ENCODE measurements around the gene OSGEPL1.
"Not testable (repeated sequence)": the region's sequence is repeated elsewhere in the genome, so short reads cannot be mapped to it uniquely, and the experiment has no call there.

Gene OSGEPL1, protein sequence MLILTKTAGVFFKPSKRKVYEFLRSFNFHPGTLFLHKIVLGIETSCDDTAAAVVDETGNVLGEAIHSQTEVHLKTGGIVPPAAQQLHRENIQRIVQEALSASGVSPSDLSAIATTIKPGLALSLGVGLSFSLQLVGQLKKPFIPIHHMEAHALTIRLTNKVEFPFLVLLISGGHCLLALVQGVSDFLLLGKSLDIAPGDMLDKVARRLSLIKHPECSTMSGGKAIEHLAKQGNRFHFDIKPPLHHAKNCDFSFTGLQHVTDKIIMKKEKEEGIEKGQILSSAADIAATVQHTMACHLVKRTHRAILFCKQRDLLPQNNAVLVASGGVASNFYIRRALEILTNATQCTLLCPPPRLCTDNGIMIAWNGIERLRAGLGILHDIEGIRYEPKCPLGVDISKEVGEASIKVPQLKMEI

DNA sequence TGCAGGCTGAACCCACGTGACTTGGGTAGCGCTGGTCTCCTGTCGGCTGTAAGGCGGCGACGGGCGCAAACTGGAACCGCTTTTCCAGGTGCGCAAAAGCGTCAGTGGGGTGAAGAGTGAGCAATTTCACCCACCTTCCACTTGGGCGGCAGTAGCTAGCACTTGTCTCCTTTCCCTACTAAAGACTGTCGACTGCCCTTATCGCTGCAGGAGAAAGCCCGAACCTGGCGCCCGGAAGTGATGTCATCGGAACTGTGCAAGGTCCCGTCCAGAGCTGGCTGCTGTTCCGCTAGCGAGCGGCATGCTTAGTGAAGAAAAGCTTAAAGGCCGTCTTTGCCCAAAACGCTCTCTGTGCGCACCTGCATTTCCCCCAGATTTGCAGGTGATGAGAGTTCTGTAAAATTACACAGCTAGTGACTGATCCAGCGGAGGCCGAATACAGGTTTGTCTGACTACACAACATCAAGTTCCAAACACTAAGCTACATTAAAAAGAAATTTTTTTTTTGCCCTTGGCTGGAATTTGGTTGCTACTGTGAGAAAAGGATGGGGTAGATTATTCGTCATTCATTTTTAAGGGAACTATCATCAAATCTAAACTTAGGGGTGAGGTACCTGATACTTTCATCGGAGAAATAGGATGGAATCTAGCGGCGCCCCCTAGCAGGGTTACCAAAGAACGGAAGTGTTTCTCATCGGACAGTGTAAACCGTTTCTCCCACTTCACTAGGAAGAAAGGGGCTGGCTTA lies at the start of gene OSGEPL1:
Gene OSGEPL1 (minus strand): TSS at position 242 of the 748 bp plus-strand sequence. CDS start 1,152 bp downstream, outside the sequence.
- DNase-seq: peak; percentile 92

DNA sequence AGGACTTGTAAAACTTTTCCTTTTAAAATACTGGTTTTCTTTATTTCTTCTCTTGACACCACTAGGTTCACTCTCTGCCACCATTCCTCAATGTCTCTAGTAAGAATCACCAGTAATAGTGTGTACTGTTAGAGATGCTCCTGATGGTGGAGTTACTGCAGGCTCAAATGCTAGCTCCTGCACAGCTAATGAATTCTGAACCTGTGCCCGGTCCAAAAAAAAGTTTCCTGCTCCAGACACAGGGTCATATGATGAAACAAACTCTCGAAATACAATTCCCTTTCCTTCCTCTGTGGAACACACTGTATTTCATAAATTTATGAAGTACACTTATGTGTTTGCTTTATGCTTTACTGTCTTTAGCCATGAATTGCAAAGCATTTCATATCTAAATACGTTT lies 40.8 kb upstream of the OSGEPL1 start:
- no peak for DNase-seq

DNA sequence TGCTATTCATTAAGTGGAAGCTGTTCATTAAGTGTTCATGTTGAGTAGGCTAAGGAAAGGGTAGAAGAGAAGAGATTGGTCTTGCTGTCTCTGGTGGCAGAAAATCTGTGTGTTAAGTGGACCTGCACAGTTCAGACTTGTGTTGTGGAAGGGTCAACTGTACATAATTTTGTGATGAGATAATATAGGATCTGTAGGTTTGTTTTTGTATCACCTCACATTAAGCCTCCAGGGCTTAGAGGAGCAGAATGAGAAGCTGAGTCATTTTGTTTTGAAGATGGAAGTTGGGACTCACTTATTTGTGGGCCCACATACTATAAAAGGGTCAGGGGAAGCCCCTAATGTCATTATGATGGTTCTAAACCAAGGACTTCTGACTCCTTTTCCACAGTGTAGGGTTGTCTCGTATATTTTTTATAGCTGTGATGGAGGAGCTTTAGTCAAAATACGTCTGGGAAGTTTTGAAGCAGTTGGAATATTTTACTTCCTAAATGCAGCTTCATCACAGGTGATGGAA lies 39.9 kb upstream of the OSGEPL1 start:
- DNase-seq: no peak

DNA sequence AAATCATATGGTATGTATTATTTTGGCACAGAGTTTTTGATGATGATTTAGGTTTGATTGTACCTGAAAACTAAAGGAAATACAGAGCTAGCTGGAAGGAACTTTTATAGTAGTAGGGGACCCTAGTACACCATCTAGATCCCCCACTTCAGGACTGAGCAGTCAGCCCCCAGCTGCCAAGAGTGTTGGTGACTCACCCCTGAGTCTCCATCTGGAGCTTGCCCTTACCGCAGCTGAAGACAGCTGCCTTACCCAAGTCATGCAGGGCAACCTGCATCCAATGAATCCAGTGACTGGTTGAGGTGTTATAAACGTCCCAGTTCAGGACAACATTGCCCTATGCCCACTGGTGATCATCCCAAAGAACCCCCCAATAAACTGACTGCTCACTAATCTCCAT lies 36.9 kb upstream of the OSGEPL1 start:
- no peak for DNase-seq

DNA sequence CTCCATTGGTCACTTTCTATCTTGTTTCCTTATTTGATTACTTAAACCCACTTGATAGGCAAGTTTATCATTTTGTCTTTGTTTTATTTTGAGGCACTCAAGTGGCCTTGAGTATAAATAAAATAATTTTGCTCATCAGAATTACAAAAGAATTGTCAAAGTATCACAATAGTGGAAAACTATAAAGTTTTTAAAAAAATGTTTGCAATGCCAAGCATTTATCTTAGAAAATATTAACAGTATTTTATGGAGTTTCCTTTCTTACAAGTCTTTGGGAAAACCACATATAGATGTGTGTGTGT lies 36.4 kb upstream of the OSGEPL1 start:
- no peak for DNase-seq

DNA sequence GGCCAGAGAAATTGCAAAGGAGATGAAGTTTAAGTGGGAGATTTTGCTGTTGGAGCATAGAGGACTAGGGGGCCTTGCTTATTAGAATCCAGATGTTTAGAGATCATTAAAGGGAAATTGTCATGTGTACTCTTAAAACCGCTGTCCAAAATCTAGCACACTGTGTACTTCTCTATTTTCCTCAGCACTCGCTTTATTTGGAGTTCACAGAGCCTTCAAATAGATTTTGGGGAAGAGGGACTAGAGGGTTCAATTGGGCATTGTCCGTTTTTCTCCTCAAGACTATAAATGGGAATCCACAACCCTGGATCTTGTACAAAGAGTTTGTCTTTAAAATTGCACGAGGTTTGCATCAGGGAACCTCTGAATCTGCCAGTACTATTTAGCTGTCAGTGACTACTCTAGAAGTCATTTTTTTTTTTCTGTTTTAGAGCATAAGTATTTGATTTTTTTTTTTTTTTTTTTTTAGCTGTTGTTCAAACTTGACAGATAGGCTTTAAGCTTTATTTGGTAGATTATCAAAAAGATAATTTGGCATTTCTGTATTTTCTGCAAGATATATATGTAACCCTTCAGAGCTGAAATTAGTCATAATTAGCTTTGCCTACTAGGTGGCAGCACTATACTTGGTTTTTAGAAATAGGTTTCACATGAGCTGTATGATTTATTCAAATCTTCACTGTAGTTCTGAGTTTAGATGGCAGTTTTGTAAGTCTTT lies 35.9 kb upstream of the OSGEPL1 start:
- DNase-seq: peak; percentile 4

DNA sequence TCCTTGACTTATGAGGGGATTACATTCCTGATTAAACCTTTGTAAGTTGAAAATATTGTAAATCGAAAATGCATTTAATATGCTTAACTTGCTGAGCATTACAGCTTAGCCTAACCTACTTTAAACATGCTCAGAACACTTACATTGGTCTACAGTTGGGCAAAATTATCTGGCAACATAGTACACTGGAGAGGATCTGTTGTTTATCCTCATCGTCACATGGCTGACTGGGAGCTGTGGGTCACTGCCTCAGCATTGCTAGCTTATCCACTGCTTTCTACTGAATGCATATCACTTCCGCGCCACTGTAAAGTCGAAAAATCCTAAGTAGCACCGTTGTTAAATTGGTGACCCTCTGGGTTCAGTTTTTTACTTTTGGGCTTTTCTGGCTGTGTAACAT lies 35.3 kb upstream of the OSGEPL1 start:
- DNase-seq: no peak

DNA sequence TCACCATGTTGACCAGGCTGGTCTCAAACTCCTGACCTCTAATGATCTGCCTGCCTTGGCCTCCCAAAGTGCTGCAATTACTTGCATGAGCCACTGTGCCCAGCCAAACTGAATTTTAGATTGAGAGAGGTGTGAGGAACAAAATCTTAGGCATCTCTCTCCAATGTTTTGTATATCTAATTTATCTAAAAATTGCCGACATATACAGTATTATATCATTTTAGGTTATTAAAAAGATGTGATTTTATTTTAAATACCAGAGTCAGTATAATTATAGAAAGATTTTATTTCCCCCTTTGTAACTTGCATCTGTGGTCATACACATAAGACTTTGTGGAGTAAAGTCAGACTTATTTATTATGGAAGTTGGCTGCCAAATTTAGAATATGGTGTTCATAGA lies 31.7 kb upstream of the OSGEPL1 start:
- DNase-seq: no peak

DNA sequence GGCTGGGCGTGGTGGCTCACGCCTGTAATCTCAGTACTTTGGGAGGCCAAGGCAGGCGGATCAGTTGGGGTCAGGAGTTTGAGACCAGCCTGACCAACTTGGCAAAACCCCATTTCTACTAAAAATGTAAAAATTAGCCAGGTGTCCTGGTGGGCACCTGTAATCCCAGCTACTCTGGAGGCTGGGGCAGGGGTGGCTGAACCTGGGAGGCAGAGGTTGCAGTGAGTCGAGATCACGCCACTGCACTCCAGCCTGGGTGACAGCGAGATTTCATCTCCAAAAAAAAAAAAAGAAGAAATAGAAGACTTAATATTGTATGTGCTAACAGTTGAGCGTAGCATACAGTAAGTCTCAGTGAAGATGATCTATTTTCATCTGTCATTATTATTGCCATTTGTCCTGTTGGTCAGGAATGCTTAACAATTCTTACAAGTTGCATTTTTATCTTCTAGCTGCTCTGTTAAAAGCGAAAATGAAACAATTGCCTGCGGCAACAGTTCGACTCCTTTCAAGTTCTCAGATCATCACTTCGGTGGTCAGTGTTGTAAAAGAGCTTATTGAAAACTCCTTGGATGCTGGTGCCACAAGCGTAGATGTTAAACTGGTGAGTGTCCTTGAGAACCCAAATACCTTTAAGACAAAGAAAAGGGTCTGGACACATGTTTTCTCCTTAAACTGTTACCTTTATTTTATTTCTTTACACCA lies 28.9 kb upstream of the OSGEPL1 start:
- no peak for DNase-seq

DNA sequence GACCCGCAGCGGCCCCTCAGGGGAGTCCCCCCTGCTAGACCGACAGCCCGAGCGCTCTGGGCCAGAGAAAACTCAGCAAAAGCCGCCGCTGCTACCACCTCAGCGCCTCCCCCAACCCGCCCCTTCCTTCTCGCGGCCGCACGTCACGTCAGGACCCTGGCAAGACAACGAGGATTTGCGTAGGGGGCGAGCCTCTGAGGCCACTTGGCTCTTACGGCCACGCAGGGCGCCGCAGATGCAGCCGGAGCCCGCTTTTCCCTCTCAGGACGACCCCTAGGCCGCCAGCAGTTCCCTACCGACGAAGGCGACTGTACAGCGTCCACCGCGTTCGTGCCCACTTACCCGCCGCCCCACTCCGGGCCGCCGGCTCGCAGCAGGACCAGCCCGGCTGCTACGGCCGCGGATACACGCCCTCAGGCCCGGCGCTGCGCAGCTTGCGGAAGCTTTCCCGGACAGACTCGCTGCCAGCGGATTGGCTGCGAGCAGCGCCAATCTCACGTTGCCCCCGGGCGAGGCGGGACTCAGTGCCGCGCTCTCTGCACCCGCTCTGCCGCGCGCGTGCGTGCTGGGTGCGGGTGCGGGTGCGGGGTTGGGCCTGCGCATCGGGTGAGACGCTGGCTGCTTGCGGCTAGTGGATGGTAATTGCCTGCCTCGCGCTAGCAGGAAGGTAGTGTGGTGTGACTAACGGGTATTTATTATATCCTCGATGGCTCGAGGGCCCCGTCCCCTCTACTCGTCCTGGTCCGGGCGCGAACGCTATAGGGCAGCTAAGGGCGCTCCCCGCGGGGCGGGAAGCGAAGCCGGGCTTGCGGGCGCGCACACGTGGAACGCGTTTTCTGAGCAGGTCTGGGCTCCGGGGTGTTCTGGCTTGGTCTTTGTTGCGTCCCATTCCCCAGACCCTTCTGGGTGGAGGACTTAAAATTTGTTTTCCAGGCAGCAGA lies 21.6 kb upstream of the OSGEPL1 start, which contains the start of the genes ORMDL1 and PMS1:
Gene ORMDL1 (minus strand): TSS at position 413 of the 941 bp plus-strand sequence. CDS start 1,744 bp downstream, outside the sequence.
Gene PMS1 (plus strand): TSS at position 524 of the 941 bp plus-strand sequence. CDS start 7,360 bp downstream, outside the sequence.
- peak; percentile 91 for DNase-seq

DNA sequence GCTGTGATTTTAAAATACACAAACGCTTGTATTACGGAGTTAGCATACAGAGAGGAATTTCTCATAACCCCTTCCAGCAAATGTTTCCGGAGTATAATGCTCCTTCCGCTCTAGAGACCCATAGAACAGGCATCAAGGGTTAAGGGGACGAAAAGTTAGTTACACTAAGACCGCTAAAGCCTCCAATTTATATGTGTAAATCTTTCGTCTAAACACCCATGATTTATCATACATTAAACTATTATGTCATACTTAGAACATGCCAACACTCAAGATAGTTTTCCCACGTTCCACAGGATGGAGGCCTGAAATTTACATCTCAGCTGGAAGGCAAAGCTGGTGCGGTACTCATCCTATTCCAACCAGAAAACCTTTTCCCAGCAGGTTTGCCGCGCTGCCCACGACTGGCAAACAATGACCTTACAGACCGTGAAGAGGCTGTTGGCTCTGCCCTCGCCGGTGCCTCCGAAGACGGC lies 20.9 kb upstream of the OSGEPL1 start:
- peak; percentile 24 for DNase-seq

DNA sequence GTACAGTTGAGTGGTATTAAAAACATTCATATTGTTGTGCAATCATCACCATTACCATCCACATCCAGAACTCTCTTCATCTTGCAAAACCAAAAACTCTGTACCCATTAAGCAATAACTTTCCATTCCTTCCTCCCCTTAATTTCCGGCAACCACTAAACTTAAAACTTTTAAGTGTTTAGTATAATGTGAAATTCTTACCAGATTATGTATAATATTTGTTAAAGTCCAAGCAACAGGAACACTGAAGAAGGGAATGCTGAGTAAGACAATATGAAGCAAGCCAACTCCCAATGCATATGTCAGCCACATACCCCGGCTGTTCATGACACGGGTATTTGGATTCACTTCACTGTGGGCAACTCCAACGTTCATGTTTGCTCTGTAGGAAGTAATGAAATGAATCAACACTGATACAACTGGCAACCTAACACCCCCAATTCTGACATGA lies 19.7 kb upstream of the OSGEPL1 start:
- no peak for DNase-seq

DNA sequence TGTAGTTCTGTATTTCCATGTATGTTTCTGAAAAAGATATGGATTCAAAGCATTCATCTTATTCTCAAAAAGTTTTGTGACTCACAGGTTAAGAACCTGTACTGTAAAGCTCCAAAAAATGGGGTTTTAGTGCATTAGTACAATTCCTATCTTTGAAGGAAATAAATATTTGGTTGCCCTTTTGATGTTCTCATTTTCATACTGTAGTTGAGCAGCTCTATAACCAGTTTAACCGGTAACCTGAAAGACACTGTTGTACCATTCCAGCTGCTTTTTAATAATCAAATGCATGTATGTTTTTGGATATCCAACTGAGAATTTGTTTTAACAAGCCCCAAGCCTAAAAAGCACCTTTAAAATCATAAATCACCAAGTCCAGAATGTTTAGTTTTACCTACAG lies 9.6 kb upstream of the OSGEPL1 start:
- DNase-seq: no peak

DNA sequence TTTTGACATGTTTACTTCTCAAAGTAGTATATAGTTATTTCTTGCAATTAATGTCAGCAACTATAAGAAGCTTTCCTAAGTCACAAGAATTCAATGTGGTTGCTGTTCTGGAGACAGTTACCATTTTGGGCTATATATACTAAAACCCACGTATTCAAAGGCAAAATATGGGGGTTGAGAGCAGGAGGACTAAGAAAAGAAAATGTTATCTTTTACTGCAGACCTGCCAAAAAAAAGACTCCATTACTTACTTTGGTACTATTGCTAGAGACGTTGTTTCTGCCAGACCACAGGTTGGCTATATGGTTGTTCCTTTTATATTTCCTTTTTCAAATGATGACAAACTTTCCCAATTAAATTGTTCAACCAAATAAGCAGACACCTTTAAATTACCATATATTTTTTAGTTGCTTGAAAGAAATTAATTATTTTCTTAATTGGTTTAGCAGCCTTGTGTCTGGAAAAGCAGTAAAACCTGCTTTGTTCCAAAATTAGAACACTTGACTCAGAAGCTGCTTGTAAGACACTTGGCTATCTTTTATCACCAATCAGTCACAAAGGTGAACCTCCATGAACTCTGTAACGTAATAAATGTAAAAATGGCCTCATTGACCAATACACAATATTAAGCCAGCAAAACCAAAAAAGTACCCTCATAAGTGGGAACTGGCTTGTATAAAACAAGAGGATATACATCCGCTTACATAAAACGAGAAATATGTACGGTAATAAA lies 8.2 kb upstream of the OSGEPL1 start:
- no peak for DNase-seq

DNA sequence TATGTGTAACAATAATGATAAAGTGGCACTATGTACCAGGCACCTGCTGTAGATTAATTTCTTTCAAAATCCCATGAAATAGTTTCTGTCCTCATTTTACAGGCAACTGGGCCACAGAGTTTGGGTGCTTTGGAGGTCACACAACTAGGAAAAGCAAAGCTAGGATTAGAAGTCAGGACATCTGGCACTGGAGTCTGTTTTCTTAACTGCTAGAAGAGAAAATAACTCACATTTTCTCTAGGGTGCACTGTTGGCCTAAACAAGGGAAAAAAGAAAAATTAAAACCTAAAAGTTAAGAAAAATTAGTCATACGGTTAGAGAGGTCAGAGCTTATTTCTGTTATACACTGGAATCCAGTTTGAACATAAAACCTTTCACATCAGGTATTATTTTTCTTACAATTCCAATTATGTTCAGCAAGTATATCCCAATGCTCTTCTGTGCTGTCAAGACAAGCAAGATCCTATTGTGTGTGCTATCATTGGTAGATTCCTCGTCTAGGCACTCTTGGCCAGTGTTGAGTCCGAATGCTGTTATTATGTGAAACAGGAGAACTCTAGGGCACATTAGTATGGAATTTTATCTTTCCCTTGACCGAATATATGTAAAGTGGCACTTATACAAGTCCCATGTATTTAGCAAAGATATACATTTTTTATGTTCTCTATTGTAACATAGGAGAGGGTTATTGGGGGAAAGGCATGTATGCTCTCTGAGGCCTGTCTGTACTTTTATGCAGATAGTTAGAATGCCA lies 1.5 kb upstream of the OSGEPL1 start:
- no peak for DNase-seq

DNA sequence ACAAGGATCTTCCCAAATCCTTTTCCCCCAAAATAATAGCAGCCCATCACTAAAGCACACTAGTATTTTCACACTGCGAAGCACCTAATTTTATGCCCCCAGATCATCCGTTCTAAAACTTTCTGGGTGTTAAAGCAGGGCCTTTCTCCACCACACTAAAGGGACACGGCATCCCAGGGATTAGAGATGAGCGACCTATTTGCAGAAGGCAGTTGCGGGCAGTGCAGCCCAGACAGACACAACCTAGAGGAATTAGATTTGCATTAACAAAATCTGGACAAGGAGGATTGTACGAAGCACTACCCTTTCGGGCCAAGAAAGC lies 402 bp downstream of the OSGEPL1 start:
- no peak for DNase-seq

DNA sequence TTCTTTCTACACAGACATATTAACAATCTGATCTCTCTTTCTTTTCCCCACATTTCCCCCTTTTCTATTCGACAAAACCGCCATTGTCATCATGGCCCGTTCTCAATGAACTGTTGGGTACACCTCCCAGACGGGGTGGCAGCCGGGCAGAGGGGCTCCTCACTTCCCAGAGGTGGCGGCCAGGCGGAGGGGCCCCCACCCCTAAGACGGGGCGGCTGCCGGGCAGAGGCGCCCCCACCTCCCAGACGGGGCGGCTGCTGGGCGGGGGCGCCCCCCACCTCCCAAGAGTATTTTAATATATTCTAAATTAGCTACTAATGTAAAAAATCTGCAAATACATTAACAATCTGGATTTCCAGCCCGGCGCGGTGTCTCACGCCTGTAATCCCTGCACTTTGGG lies 2.4 kb downstream of the OSGEPL1 start:
- not testable (repeated sequence) for DNase-seq

DNA sequence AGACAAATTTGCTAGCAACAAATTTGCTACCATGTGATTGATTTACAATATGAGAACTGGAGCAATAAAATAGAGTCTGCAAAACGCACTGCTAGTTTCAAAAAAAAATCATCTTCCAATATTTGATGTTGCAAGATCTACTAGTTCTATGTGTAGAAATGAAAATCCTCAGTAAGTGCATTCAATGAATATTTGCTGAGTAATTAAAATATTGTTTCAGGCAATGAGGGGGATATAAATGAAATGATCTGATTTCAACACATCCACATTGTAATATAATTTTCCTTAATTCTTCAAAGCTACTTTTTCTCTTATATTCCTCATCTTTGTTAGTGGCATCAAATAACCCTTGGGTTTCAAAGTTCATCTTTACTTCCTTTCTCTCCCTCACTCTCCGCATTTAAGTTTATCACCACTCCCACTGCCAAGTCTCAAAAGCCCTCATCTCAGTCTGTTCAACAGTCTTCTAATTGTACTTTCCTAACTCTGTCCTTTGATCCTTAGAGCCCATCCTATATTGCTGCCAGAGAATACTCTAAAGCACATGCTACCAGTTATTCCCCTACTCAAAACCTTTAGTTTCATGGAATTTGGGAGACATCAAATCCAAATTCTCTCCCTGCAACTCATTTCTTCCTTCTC lies 6.2 kb downstream of the OSGEPL1 start:
- DNase-seq: no peak

DNA sequence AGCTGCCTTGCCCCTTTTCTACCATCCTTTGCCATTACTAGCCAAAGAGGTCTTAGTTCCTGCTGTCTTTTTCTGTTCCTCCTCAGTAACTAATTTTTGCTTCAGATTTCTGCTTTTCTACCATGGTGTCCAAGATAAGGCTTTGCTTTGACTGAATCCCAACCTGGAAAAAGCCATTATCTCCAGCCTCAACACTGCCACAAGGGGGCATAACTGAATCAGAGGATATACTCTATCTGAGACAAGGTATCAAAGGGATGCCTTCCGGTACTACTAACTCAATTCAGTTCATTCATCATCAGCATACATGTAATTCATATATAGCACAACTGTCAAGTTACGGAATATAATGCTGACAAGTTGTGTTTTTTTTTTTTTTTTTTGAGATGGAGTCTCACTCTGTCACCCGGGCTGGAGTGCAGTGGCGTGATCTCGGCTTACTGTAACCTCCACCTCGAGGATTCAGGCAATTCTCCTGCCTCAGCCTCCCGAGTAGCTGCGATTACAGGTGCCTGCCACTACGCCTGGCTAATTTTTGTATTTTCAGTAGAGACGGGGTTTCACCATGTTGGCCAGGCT lies 11.4 kb downstream of the OSGEPL1 start:
- DNase-seq: peak; percentile 12

All from NCI-H146 (cell line).